Osteocyte (in vitro differentiated cells): ENCODE measurements around the gene EDEM1. TPM values are rescaled to one million over a fixed set of nuclear protein-coding genes. Genes with fewer than 3 reads are reported as not detected.

ENCODE experiments used
- DNase-seq: peaks from one replicate; pipeline ENCODE4 v3.0.0; 2021; ENCODE audit warnings: mixed read lengths; ENCODE audit not compliant: unreplicated experiment; ENCODE audit errors: extremely low spot score
- H3K27ac Mint-ChIP-seq: one replicate; pipeline ENCODE4 v1.8.0; 2021; ENCODE audit warnings: mild to moderate bottlenecking, mixed read lengths; ENCODE audit not compliant: unreplicated experiment
- H3K27me3 Mint-ChIP-seq: one replicate; pipeline ENCODE4 v1.8.0; 2021; ENCODE audit warnings: mixed read lengths; ENCODE audit not compliant: unreplicated experiment
- H3K36me3 Mint-ChIP-seq: one replicate; pipeline ENCODE4 v1.8.0; 2021; ENCODE audit warnings: mixed read lengths; ENCODE audit not compliant: unreplicated experiment
- H3K4me1 Mint-ChIP-seq: one replicate; pipeline ENCODE4 v1.8.0; 2021; ENCODE audit warnings: mixed read lengths; ENCODE audit not compliant: unreplicated experiment
- H3K4me3 Mint-ChIP-seq: one replicate; pipeline ENCODE4 v1.8.0; 2021; ENCODE audit warnings: mild to moderate bottlenecking, moderate library complexity, mixed read lengths; ENCODE audit not compliant: unreplicated experiment
- H3K9me3 Mint-ChIP-seq: one replicate; pipeline ENCODE4 v1.8.0; 2021; ENCODE audit warnings: mixed read lengths; ENCODE audit not compliant: unreplicated experiment
- CTCF ChIP-seq: fragments of 200-600 bp; sonication (generic); IDR thresholded peaks from 2 replicates; pipeline ENCODE4 v1.5.0; 2021; ENCODE audit warnings: antibody characterized with exemption, mild to moderate bottlenecking, moderate library complexity
- total RNA-seq: library from RNA; stranded (reverse); gene quantifications from 2 replicates; pipeline ENCODE4 v1.2.1, GENCODE V29; 2021

EDEM1 gene
- total RNA-seq, 1 donor from 2014 or later = 45.9 TPM

DNA sequence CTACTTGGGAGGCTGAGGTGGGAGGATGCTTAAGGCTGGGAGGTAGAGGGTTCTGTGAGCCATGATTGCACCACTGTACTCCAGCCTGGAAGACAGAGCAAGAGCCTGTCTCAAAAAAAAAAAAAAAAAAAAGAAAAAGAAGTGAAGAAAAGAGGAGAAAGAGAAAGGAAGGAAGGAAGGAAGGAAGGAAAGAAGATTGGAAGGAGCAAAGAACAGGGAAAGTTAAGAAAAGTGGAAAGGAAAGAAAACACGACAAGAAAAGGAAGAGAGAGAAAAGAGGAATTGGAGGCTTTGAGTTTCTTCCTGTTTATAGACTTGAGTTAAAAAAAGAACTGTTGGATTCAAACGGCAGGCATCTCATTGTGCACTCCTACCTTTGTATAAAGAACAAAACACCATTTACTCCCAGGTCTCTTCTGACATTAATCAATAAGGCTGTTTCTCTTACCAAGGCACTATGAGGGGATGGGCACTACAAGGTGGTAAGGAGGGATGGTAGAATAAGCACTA, 73.5 kb downstream of the EDEM1 start:
- Mint-ChIP-seq H3K36me3 (no peaks in the 10 kb centered on the region), H3K9me3 (no peaks in the 10 kb centered on the region), H3K4me1 (no peaks in the 10 kb centered on the region), H3K4me3 (no peak overlapping the region), H3K27me3 (peaks cover 2% of the 10 kb centered on the region), H3K27ac (no peak overlapping the region)
- no peak for DNase-seq
- no peak for TF ChIP-seq CTCF

DNA sequence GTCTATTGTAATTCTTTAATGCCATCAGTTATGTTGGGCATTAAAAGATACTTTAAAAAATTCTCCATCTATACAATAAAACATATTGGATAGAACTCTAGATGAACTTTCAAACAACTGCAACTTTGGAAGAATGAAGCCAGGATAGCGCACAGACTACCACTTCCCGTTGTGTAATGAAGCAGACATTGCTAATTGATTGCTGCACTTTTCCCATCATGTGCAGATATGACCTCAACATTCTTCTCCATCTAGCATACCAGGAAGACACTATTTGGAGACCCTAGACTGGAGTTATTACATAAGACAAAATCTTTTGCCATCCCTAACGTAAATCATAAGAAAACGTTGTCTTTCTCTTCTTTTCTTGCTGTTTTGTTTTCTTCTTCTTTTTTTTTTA, 75.0 kb downstream of the EDEM1 start:
- Mint-ChIP-seq H3K27ac (no peak overlapping the region), H3K4me1 (no peaks in the 10 kb centered on the region), H3K4me3 (no peak overlapping the region), H3K9me3 (no peaks in the 10 kb centered on the region), H3K27me3 (peaks cover 4% of the 10 kb centered on the region), H3K36me3 (no peaks in the 10 kb centered on the region)
- no peak for DNase-seq
- no peak for TF ChIP-seq CTCF

DNA sequence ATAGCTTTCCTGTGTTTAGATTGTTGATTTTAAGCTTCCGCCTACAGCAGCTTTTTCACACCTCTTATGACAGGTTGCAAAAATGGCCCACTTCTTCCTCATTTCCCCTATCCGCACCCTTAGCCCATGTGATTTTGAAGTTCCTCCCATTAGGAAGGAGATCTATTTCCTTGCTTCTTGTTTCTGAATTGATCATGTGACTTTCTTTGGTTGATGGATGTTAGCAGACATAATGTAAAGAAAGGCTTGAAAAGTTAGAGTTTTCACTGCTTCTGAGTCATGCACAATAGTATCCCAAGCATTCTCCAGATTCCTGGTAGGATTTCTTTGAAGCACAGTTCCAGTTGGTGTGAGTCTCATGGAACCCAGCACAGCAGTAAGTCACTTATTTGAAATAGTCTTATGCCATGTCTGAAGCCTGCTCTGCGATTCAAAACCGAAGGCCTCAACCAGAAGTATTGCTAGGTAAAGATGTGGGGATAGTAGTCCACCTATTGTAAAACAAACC, 76.6 kb downstream of the EDEM1 start:
- no peak overlapping the region for H3K27ac Mint-ChIP-seq
- H3K4me1 Mint-ChIP-seq = no peaks in the 10 kb centered on the region
- no peak for DNase-seq

GRCh38 chr3:5264896-5265770, 77.6 kb downstream of the EDEM1 start:
- H3K4me3 Mint-ChIP-seq = no peak overlapping the region
- no peaks in the 10 kb centered on the region for H3K9me3 Mint-ChIP-seq
- peaks cover 7% of the 10 kb centered on the region for H3K27me3 Mint-ChIP-seq
- no peaks in the 10 kb centered on the region for H3K36me3 Mint-ChIP-seq
- no peaks in the 10 kb centered on the region for H3K4me1 Mint-ChIP-seq
- H3K27ac Mint-ChIP-seq = no peak overlapping the region
- no peak for TF ChIP-seq CTCF
- no peak for DNase-seq

More for the DNA sequence above, 76.6 kb downstream of the EDEM1 start:
- Mint-ChIP-seq H3K9me3 (no peaks in the 10 kb centered on the region), H3K36me3 (no peaks in the 10 kb centered on the region), H3K4me3 (no peak overlapping the region), H3K27me3 (peaks cover 7% of the 10 kb centered on the region)
- no peak for TF ChIP-seq CTCF

GRCh38 chr3:5267252-5267651, 79.7 kb downstream of the EDEM1 start:
- no peaks in the 10 kb centered on the region for H3K9me3 Mint-ChIP-seq
- DNase-seq = no peak
- TF ChIP-seq CTCF = no peak
- peaks cover 5% of the 10 kb centered on the region for H3K27me3 Mint-ChIP-seq
- H3K27ac Mint-ChIP-seq = no peak overlapping the region
- H3K4me3 Mint-ChIP-seq = no peak overlapping the region
- H3K4me1 Mint-ChIP-seq = no peaks in the 10 kb centered on the region
- H3K36me3 Mint-ChIP-seq = no peaks in the 10 kb centered on the region
